GM10266 (cell line): ENCODE data around the gene TM9SF4.

Experiments used
- DNase-seq: peaks from one replicate; pipeline ENCODE4 v3.0.0; 2012; ENCODE audit errors: extremely low spot score
- CTCF ChIP-seq: IDR thresholded peaks from 2 replicates; pipeline ENCODE4 v1.5.1; 2012; ENCODE audit warnings: mild to moderate bottlenecking, low read depth; ENCODE audit not compliant: control insufficient read depth, insufficient read depth; ENCODE audit errors: missing control alignments

Gene TM9SF4

GRCh38 chr20:32213870-32214269 lies 104.4 kb downstream of the TM9SF4 start:
- no peak for DNase-seq
- TF ChIP-seq CTCF, result no peak

GRCh38 chr20:32215147-32215546 lies 105.6 kb downstream of the TM9SF4 start:
- TF ChIP-seq CTCF, result no peak
- DNase-seq, result no peak

GRCh38 chr20:32215729-32216128 lies 106.2 kb downstream of the TM9SF4 start:
- no peak for TF ChIP-seq CTCF
- DNase-seq, result no peak

GRCh38 chr20:32216179-32217142 lies 106.9 kb downstream of the TM9SF4 start:
- no peak for TF ChIP-seq CTCF
- no peak for DNase-seq
